Esophagus squamous epithelium (tissue), 5 donors: ENCODE results near the gene PRKCE. TPM values are rescaled to one million over a fixed set of nuclear protein-coding genes. Genes with fewer than 3 reads are reported as not detected.

Experiments used
- DNase-seq: peaks from one replicate; lab custom pipeline; 2025; lab: John Stamatoyannopoulos, UW
- H3K27ac ChIP-seq, 4 donors: fragments of 200-600 bp; sonication (generic); one replicate each; pipeline ENCODE4 v1.5.1; 2016 to 2019; ENCODE audit warnings: mild to moderate bottlenecking in 1 of 4
- H3K27me3 ChIP-seq, 4 donors: fragments of 200-600 bp; sonication (generic); 1 replicate in 3 of 4; 2 replicates in 1 of 4; pipeline versions ENCODE4 v1.5.1 to v1.6.0; 2017 to 2021; ENCODE audit warnings: antibody characterized with exemption in 1 of 4
- H3K36me3 ChIP-seq, 3 donors: fragments of 200-600 bp; sonication (generic); one replicate each; pipeline ENCODE4 v1.5.1; 2016 to 2019
- H3K4me1 ChIP-seq, 3 donors: fragments of 200-600 bp; sonication (generic); one replicate each; pipeline ENCODE4 v1.5.1; 2017 to 2019
- H3K4me3 ChIP-seq, 4 donors: fragments of 200-600 bp; sonication (generic); 1 replicate in 3 of 4; 2 replicates in 1 of 4; pipeline ENCODE4 v1.5.1; 2016 to 2019; ENCODE audit warnings: mild to moderate bottlenecking in 2 of 4, moderate library complexity in 1 of 4
- H3K9me3 ChIP-seq, 3 donors: fragments of 200-600 bp; sonication (generic); one replicate each; pipeline ENCODE4 v1.5.1; 2016 to 2019
- POLR2A ChIP-seq, 4 donors: fragments of 450-650 bp; IDR thresholded peaks; one replicate each; pipeline ENCODE4 v1.6.1; 2017; ENCODE audit warnings: antibody characterized with exemption in 4 of 4, mild to moderate bottlenecking in 4 of 4, moderate library complexity in 3 of 4
- WGBS, 2 donors: methylation state at CpG; one replicate each; pipeline ENCODE4 v1.1.5; 2018; 5-methylcytosine and 5-hydroxymethylcytosine counted together
- intact Hi-C: fragments of 100-400 bp; cut with DNase I; formaldehyde crosslinking; loops from one replicate; pipeline ENCODE4 v1.15.0; 2022
- total RNA-seq, 4 donors: library from RNA; depleted of rRNA; stranded (reverse); fragments of >200 nt; gene quantifications; one replicate each; pipeline ENCODE4 v1.1.0, GENCODE V29; 2016
- TF ChIP-seq, protein P1 (sequence below), 6 experiments: fragments of 450-650 bp in 4 of 6; fragments of 200-600 bp in 2 of 6; sonication (generic) in 2 of 6; IDR thresholded peaks; one replicate each; pipeline ENCODE4 v1.5.1; 2016 to 2019; ENCODE audit warnings: antibody characterized with exemption in 6 of 6, mild to moderate bottlenecking in 4 of 6, moderate library complexity in 4 of 6
- donor health status: DM: yes; HTN: yes; CAD: no.

Gene PRKCE
- total RNA-seq, 4 donors from 2014 or later = 6.5 to 13.7 (median 9.9) TPM

DNA sequence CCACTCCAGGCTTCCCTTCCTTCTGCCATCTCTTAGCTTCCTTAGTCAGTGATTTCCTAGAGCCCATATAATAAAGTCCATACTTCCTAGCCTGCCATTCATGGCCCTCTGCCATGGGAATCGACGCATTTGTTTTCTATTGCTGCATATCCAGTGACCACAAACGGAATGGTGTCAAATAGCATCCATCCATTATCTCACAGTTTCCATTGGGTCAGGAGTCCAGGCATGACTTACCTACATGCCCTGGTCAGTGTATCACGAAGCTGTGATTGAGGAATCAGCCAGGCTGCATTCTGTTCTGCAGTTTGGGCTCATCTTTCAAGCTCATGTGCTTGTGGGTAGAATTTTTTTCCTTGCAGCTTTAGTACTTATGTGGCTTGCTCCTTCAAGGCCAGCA lies 436.0 kb downstream of the PRKCE start:
- TF ChIP-seq, protein P1, sequence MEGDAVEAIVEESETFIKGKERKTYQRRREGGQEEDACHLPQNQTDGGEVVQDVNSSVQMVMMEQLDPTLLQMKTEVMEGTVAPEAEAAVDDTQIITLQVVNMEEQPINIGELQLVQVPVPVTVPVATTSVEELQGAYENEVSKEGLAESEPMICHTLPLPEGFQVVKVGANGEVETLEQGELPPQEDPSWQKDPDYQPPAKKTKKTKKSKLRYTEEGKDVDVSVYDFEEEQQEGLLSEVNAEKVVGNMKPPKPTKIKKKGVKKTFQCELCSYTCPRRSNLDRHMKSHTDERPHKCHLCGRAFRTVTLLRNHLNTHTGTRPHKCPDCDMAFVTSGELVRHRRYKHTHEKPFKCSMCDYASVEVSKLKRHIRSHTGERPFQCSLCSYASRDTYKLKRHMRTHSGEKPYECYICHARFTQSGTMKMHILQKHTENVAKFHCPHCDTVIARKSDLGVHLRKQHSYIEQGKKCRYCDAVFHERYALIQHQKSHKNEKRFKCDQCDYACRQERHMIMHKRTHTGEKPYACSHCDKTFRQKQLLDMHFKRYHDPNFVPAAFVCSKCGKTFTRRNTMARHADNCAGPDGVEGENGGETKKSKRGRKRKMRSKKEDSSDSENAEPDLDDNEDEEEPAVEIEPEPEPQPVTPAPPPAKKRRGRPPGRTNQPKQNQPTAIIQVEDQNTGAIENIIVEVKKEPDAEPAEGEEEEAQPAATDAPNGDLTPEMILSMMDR (IDR thresholded peaks at IDR 0.05) = no peak
- TF ChIP-seq POLR2A (IDR thresholded peaks at IDR 0.05) = no peak
- Histone ChIP-seq H3K4me3 (no peak overlapping the region), H3K4me1 (no peaks in the 10 kb centered on the region), H3K9me3 (no peaks in the 10 kb centered on the region), H3K36me3 (peaks cover 0 to 40% (median 0%) of the 10 kb centered on the region in 3 donors), H3K27ac (peak overlapping the region in 3 of 4 donors; percentile 26 to 62 (median 47)), H3K27me3 (no peaks in the 10 kb centered on the region)
- DNase-seq = no peak
- WGBS, 2 donors = 85 to 92% methylated on average over 3 to 4 of the region's 4 CpGs
- intact Hi-C loops = no loop called here

DNA sequence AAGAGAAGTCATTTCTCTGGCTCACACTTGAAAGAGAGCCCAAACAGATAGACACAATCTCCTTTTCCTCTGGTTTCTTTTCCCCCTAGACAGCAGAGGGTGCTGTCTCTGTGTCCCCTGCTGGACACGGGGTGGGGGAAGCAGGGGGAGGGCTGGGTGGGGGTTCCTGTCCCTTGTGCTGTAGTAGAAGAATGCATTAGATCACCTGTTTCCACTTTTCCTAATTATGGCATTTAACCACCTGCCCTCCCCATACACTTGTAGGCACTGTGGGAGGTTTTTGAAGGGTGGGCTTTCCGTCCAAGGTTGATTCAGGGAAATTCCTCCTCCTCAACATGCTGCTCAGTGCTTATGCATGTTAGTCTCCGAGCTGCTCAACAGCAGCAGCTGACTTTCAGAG lies 439.5 kb downstream of the PRKCE start:
- intact Hi-C loops = no loop called here
- peaks cover 0 to 52% (median 0%) of the 10 kb centered on the region in 3 donors for H3K36me3 ChIP-seq
- H3K4me3 ChIP-seq = no peak overlapping the region
- no peaks in the 10 kb centered on the region for H3K27me3 ChIP-seq
- TF ChIP-seq, protein P1 (IDR thresholded peaks at IDR 0.05) = peak in 1 of 6 experiments; percentile 10
- TF ChIP-seq POLR2A (IDR thresholded peaks at IDR 0.05) = no peak
- H3K27ac ChIP-seq = peak overlapping the region in 2 of 4 donors; percentile 12 to 36
- 29 to 37% methylated on average over 2 to 3 of the region's 3 CpGs for WGBS, 2 donors
- H3K4me1 ChIP-seq = no peaks in the 10 kb centered on the region
- peaks cover 0 to 9% (median 0%) of the 10 kb centered on the region in 3 donors for H3K9me3 ChIP-seq
- no peak for DNase-seq

DNA sequence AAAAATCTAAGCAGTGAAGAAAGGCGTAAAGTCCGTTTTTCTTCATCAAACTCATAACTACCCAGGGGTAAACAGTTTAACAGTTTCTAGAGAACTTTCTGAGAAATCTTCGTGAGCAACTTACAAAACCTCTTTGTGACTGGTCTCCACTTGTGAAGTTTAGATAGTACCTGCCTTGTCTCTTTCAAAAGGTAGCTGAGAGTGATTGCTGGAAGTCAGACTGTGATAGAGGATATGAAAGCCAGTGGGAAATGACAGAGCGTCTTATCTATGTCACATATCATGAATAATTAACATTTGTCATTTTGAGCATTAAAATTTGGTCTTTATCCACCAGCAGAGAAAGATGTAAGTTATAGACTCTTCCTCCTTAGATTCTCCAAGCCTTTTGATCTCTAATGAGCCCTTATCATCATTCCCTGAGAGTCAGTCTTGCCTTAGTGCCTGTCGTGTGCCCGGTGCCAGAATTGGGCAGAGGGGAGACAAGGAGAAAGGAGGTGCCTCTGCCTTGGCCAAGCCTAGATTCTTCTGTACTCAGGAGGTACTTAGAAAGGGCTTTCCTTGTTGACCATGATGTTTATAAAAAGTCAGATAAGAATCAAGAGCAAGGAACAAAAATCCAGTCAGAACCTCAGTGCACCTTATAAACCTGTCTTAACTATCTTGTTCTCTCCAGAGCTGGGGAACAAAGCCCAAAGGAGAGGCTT lies 440.6 kb downstream of the PRKCE start:
- TF ChIP-seq, protein P1 (IDR thresholded peaks at IDR 0.05) = no peak
- TF ChIP-seq POLR2A (IDR thresholded peaks at IDR 0.05) = no peak
- DNase-seq = no peak
- no peak overlapping the region for H3K27ac ChIP-seq
- H3K4me3 ChIP-seq = no peak overlapping the region
- H3K27me3 ChIP-seq = no peaks in the 10 kb centered on the region
- 81 to 88% methylated on average over 6 of the region's 6 CpGs for WGBS, 2 donors
- peaks cover 0 to 2% (median 0%) of the 10 kb centered on the region in 3 donors for H3K4me1 ChIP-seq
- H3K9me3 ChIP-seq = peaks cover 0 to 9% (median 0%) of the 10 kb centered on the region in 3 donors
- intact Hi-C loops = no loop called here
- H3K36me3 ChIP-seq = peaks cover 0 to 41% (median 0%) of the 10 kb centered on the region in 3 donors

DNA sequence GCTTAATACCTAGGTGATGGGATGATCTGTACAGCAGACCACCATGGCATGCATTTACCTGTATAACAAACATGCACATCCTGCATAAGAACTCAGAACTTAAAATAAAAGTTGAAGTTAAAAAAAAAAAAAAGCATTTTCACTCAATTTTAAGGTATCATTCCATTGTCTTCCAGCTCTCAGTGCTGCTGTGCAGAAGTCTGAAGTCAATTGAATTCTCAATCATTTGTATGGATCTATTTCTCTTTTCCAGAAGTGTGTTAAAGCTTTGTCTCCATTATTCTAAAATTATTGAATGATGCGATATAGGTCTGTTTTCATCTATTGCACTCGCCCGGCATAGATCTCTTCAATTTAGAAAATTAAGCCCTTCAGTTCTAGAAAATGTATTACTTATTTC lies 443.2 kb downstream of the PRKCE start:
- Histone ChIP-seq H3K9me3 (peaks cover 0 to 9% (median 0%) of the 10 kb centered on the region in 3 donors), H3K27me3 (no peaks in the 10 kb centered on the region), H3K36me3 (peaks cover 0 to 16% (median 0%) of the 10 kb centered on the region in 3 donors), H3K4me1 (peaks cover 13 to 26% (median 15%) of the 10 kb centered on the region in 3 donors), H3K27ac (no peak overlapping the region), H3K4me3 (no peak overlapping the region)
- no peak for TF ChIP-seq POLR2A (IDR thresholded peaks at IDR 0.05)
- TF ChIP-seq, protein P1 (IDR thresholded peaks at IDR 0.05) = no peak
- DNase-seq = no peak
- 55 to 82% methylated on average over 3 of the region's 3 CpGs for WGBS, 2 donors
- intact Hi-C loops = no loop called here

DNA sequence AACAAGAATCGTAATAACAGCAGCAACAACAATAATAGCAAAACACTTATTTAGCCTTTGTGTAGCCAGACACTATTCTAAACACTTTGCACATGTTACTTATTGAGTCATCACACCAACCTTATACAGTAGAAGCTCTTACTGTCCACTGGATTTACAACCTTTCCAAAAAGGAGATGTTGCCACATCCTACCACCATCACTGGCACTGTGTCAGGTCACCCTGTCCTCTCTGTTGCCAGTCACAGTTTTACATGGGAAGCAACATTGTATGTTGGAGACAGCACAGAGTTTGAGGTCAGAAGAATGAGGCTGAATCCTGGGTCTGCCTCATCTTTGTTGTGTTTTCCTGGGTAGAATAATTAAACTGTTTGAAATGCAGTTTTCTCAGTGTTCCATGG lies 444.4 kb downstream of the PRKCE start:
- peaks cover 0 to 9% (median 0%) of the 10 kb centered on the region in 3 donors for H3K9me3 ChIP-seq
- H3K36me3 ChIP-seq = peaks cover 0 to 15% (median 0%) of the 10 kb centered on the region in 3 donors
- no peak overlapping the region for H3K27ac ChIP-seq
- DNase-seq = no peak
- no peak for TF ChIP-seq POLR2A (IDR thresholded peaks at IDR 0.05)
- TF ChIP-seq, protein P1 (IDR thresholded peaks at IDR 0.05) = no peak
- H3K27me3 ChIP-seq = no peaks in the 10 kb centered on the region
- 80 to 88% methylated on average over 1 of the region's 1 CpG for WGBS, 2 donors
- no peak overlapping the region for H3K4me3 ChIP-seq
- H3K4me1 ChIP-seq = peaks cover 13 to 26% (median 15%) of the 10 kb centered on the region in 3 donors
- intact Hi-C loops = no loop called here
